Transverse colon (tissue), 3 donors: ENCODE data around the gene DOCK9.

ENCODE experiments used
- CTCF ChIP-seq, 5 experiments: fragments of 200-600 bp in 3 of 5; fragments of 450-650 bp in 2 of 5; sonication (generic) in 3 of 5; IDR thresholded peaks; 1 replicate in 2 of 5; 2 replicates in 3 of 5; pipeline ENCODE4 v1.5.1; 2016 to 2017; ENCODE audit warnings: antibody characterized with exemption in 5 of 5, inconsistent platforms in 3 of 5, mild to moderate bottlenecking in 2 of 5, moderate library complexity in 1 of 5
- POLR2A ChIP-seq: fragments of 450-650 bp; IDR thresholded peaks from one replicate; pipeline ENCODE4 v1.6.1; 2016; ENCODE audit warnings: antibody characterized with exemption, mild to moderate bottlenecking, moderate library complexity

DNA sequence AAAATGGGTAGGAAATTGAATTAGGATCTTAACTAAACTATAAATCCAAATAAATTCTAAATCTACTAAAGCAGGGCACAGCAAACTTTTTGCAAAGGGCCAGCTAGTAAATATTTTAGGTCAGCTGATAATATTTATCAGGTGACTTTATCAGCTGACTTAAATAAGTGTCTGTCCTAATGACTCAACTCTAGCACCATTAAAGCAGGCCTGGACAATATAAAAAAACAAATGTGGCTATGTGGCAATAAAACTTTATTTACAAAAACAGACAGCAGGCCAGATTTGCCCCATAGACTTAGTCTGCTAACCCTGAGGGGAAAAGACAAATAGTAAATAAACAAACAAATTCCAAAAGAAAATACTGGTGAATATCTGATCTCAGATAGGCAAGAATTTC is 27.7 kb upstream of the DOCK9 start:
- TF ChIP-seq CTCF (IDR thresholded peaks at IDR 0.05) (no peak), POLR2A (no peak)
